Sigmoid colon (tissue), 7 donors: ENCODE results near the gene BIN1. TPM values are rescaled to one million over a fixed set of nuclear protein-coding genes. Genes with fewer than 3 reads are reported as not detected.

Source experiments
- DNase-seq: peaks from one replicate; pipeline ENCODE4 v3.0.0-alpha.2; 2019
- H3K27ac ChIP-seq, 4 donors: fragments of 200-600 bp; sonication (generic); one replicate each; pipeline ENCODE4 v1.5.1; 2016 to 2019; ENCODE audit warnings: mild to moderate bottlenecking in 1 of 4
- H3K27me3 ChIP-seq, 3 donors: fragments of 200-600 bp; sonication (generic); one replicate each; pipeline ENCODE4 v1.5.1; 2019; ENCODE audit warnings: mild to moderate bottlenecking in 1 of 3
- H3K36me3 ChIP-seq, 4 donors: fragments of 200-600 bp; sonication (generic); one replicate each; pipeline ENCODE4 v1.5.1; 2016 to 2019
- H3K4me1 ChIP-seq, 4 donors: fragments of 200-600 bp; sonication (generic); one replicate each; pipeline ENCODE4 v1.5.1; 2017 to 2019
- H3K4me3 ChIP-seq, 4 donors: fragments of 200-600 bp; sonication (generic); one replicate each; pipeline ENCODE4 v1.5.1; 2017 to 2019; ENCODE audit warnings: mild to moderate bottlenecking in 2 of 4, moderate library complexity in 1 of 4
- H3K9me3 ChIP-seq, 4 donors: fragments of 200-600 bp in 3 of 4; sonication (generic) in 3 of 4; one replicate each; pipeline versions ENCODE4 v1.5.1 to v1.6.1; 2013 to 2019
- CTCF ChIP-seq, 4 experiments: fragments of 450-650 bp in 3 of 4; fragments of 200-600 bp in 1 of 4; IDR thresholded peaks; one replicate each; pipeline ENCODE4 v1.5.1; 2016 to 2019; ENCODE audit warnings: antibody characterized with exemption in 4 of 4, mild to moderate bottlenecking in 3 of 4, moderate library complexity in 2 of 4
- EP300 ChIP-seq, 4 donors: sonication (generic); formaldehyde crosslinking; IDR thresholded peaks; one replicate each; pipeline ENCODE4 v1.6.1; 2017; ENCODE audit warnings: antibody characterized with exemption in 4 of 4
- POLR2A ChIP-seq, 2 donors: fragments of 450-650 bp; IDR thresholded peaks; one replicate each; pipeline ENCODE4 v1.6.1; 2016; ENCODE audit warnings: antibody characterized with exemption in 2 of 2, mild to moderate bottlenecking in 2 of 2, moderate library complexity in 2 of 2
- POLR2AphosphoS5 ChIP-seq, 4 donors: sonication (generic); formaldehyde crosslinking; IDR thresholded peaks; one replicate each; pipeline ENCODE4 v1.6.1; 2017; ENCODE audit warnings: antibody characterized with exemption in 4 of 4
- WGBS, 2 donors: extraction: QIAGEN DNeasy Blood & Tissue Kit; methylation state at CpG; one replicate each; pipeline ENCODE4 v1.1.7; 2013; 5-methylcytosine and 5-hydroxymethylcytosine counted together
- intact Hi-C: fragments of 100-400 bp; cut with DNase I; formaldehyde crosslinking; loops from one replicate; pipeline ENCODE4 v1.15.1; 2023
- polyA plus RNA-seq, 3 donors: library from polyadenylated mRNA; stranded (reverse); fragments of 200-250 nt; gene quantifications; one replicate each; pipeline ENCODE4 v1.2.3, GENCODE V29; 2013
- total RNA-seq, 4 donors: library from RNA; depleted of rRNA; stranded (reverse); fragments of >200 nt; gene quantifications; one replicate each; pipeline ENCODE4 v1.1.0, GENCODE V29; 2016
- donor health status: healthy with polysubstance abuse.
- donor health status: Bipolar disorder and iron deficiency.
- donor health status: healthy.

BIN1 gene
- total and polyA plus RNA-seq, 7 donors = 20.3 to 57.9 (median 38.2) TPM

GRCh38 chr2:127054604-127054930, 52.4 kb downstream of the BIN1 start:
- no peak overlapping the region for H3K27ac ChIP-seq
- DNase-seq = no peak

DNA sequence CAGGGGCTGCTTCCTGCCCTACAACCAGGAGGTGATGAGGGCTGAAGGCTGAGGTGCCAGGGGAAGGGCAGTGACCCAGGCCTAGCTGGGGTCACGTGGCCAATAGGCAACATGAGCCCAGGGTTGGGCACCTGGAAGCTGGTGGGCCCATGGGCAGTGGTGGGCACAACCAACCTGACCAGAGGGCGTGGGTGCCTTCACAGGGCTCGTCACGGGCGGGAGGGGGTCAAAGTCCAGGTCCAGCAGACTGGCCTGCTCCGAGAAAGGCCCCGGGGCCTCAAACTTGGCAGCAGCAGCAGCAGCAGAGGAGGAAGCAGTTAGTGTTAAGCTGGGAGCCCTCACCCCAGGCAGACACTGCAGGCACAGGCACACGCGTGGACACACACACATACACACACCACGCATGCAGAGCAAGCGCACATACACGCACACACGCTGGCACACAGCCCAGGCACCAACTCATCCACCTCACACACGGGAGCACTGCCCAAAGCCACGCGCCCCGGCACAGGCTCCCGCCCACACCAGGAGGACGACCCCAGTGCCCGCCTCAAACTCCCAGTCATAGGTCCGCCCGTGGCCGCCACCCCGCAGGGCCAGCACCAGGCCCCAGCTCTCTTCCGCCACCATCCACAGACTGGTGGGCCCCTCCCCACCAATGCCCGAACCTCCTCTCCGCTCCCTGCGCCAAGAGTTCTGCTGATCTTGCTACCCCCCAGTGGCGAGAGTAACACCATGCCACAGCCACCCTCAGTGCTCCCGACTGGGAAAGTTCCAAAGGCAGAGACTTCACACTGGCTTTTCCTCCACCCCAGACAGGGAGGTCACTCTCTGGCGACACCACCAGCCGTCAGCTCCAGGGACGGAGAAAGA, 53.0 kb downstream of the BIN1 start:
- intact Hi-C loops = no loop called here
- H3K4me1 ChIP-seq = peaks cover 0 to 7% (median 2%) of the 10 kb centered on the region in 4 donors
- 45 to 80% methylated on average over 33 of the region's 33 CpGs for WGBS, 2 donors
- H3K4me3 ChIP-seq = no peak overlapping the region
- H3K36me3 ChIP-seq = peaks cover 0 to 21% (median 5%) of the 10 kb centered on the region in 4 donors
- no peak overlapping the region for H3K27ac ChIP-seq
- H3K9me3 ChIP-seq = no peaks in the 10 kb centered on the region
- no peaks in the 10 kb centered on the region for H3K27me3 ChIP-seq
- TF ChIP-seq CTCF (IDR thresholded peaks at IDR 0.05) = no peak
- TF ChIP-seq EP300 (IDR thresholded peaks at IDR 0.05) = no peak
- no peak for TF ChIP-seq POLR2A (IDR thresholded peaks at IDR 0.05)
- peak; percentile 64 for DNase-seq

More at GRCh38 chr2:127054604-127054930, 52.4 kb downstream of the BIN1 start:
- TF ChIP-seq POLR2AphosphoS5 (IDR thresholded peaks at IDR 0.05) (no peak), POLR2A (IDR thresholded peaks at IDR 0.05) (no peak), EP300 (IDR thresholded peaks at IDR 0.05) (no peak), CTCF (IDR thresholded peaks at IDR 0.05) (no peak)
- 88 to 94% methylated on average over 7 of the region's 7 CpGs for WGBS, 2 donors
- intact Hi-C loops = no loop called here
- H3K27me3 ChIP-seq = no peaks in the 10 kb centered on the region
- peaks cover 0 to 7% (median 2%) of the 10 kb centered on the region in 4 donors for H3K4me1 ChIP-seq
- no peaks in the 10 kb centered on the region for H3K9me3 ChIP-seq
- peaks cover 0 to 21% (median 5%) of the 10 kb centered on the region in 4 donors for H3K36me3 ChIP-seq
- no peak overlapping the region for H3K4me3 ChIP-seq

- 90 to 91% methylated on average over 19 of the region's 19 CpGs for WGBS, 2 donors
- Histone ChIP-seq H3K27ac (no peak overlapping the region), H3K4me1 (peaks cover 0 to 7% (median 2%) of the 10 kb centered on the region in 4 donors), H3K9me3 (no peaks in the 10 kb centered on the region), H3K27me3 (no peaks in the 10 kb centered on the region), H3K36me3 (peaks cover 0 to 24% (median 5%) of the 10 kb centered on the region in 4 donors), H3K4me3 (no peak overlapping the region)
- intact Hi-C loops = no loop called here
- TF ChIP-seq EP300 (IDR thresholded peaks at IDR 0.05) = no peak
- TF ChIP-seq POLR2A (IDR thresholded peaks at IDR 0.05) = no peak
- no peak for TF ChIP-seq POLR2AphosphoS5 (IDR thresholded peaks at IDR 0.05)
- no peak for TF ChIP-seq CTCF (IDR thresholded peaks at IDR 0.05)
- no peak for DNase-seq
These were observed 53.9 kb downstream of the BIN1 start for GRCh38 chr2:127052771-127053691.

- intact Hi-C loops = no loop called here
- no peak for TF ChIP-seq POLR2A (IDR thresholded peaks at IDR 0.05)
- TF ChIP-seq POLR2AphosphoS5 (IDR thresholded peaks at IDR 0.05) = no peak
- no peak for TF ChIP-seq CTCF (IDR thresholded peaks at IDR 0.05)
- TF ChIP-seq EP300 (IDR thresholded peaks at IDR 0.05) = no peak
- WGBS, 2 donors = 85 to 90% methylated on average over 24 of the region's 24 CpGs
- DNase-seq = peak; percentile 60
- Histone ChIP-seq H3K27me3 (no peaks in the 10 kb centered on the region), H3K4me1 (peaks cover 0 to 7% (median 2%) of the 10 kb centered on the region in 4 donors), H3K4me3 (no peak overlapping the region), H3K9me3 (no peaks in the 10 kb centered on the region), H3K36me3 (peaks cover 0 to 29% (median 5%) of the 10 kb centered on the region in 4 donors), H3K27ac (no peak overlapping the region)
These were observed 54.7 kb downstream of the BIN1 start for GRCh38 chr2:127052057-127052770.
